LNCAP (cell line): ENCODE results near the gene SERTAD1.

Experiments used
- TF ChIP-seq, protein P1 (sequence below): fragments of 450-650 bp; IDR thresholded peaks from 2 replicates; pipeline ENCODE4 v1.5.1; 2017; ENCODE audit warnings: mild to moderate bottlenecking

The SERTAD1 gene

DNA sequence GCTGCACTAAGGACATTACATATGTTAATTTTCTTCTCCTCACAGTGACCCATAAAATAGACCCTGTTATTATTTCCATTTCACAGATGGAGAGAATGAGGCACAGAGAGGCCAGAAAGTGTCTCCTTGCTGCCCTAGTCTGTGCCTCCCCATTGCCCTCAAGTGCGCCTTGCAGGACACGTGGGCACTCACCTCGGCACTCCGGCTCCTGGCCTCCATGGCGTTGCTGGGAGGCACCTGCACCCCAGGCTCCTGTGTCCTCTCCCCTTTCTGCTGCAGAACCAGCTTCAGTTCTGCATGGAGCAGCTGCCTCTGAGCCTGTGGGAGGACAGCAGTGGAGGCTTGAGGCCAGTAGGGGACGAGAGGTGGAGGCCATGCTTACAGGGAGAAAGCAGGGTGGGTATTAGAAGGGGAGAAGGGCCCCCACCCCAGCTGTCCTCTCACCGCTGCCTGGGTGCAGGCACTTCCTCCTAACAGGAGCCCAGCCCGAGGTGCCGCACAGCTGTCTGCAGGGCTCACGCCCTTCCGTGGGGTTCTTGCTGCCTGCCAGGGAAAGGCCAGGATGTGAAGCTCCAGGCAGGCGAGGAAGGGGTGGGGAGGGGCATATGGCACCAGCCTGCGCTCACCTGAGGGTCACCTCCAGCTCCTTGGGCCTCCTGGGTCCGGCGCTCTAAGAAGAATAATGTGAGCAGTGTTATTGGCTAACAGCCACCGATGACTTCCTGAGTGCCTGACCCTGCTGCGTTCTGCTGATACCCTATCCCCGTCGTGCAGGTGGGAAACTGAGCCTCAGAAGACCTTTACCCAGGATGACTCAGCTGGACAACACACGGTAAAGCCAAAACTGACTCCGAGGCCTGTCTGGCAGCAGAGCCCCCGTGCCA, 17.8 kb downstream of the SERTAD1 start:
- TF ChIP-seq, protein P1, sequence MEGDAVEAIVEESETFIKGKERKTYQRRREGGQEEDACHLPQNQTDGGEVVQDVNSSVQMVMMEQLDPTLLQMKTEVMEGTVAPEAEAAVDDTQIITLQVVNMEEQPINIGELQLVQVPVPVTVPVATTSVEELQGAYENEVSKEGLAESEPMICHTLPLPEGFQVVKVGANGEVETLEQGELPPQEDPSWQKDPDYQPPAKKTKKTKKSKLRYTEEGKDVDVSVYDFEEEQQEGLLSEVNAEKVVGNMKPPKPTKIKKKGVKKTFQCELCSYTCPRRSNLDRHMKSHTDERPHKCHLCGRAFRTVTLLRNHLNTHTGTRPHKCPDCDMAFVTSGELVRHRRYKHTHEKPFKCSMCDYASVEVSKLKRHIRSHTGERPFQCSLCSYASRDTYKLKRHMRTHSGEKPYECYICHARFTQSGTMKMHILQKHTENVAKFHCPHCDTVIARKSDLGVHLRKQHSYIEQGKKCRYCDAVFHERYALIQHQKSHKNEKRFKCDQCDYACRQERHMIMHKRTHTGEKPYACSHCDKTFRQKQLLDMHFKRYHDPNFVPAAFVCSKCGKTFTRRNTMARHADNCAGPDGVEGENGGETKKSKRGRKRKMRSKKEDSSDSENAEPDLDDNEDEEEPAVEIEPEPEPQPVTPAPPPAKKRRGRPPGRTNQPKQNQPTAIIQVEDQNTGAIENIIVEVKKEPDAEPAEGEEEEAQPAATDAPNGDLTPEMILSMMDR: no peak

DNA sequence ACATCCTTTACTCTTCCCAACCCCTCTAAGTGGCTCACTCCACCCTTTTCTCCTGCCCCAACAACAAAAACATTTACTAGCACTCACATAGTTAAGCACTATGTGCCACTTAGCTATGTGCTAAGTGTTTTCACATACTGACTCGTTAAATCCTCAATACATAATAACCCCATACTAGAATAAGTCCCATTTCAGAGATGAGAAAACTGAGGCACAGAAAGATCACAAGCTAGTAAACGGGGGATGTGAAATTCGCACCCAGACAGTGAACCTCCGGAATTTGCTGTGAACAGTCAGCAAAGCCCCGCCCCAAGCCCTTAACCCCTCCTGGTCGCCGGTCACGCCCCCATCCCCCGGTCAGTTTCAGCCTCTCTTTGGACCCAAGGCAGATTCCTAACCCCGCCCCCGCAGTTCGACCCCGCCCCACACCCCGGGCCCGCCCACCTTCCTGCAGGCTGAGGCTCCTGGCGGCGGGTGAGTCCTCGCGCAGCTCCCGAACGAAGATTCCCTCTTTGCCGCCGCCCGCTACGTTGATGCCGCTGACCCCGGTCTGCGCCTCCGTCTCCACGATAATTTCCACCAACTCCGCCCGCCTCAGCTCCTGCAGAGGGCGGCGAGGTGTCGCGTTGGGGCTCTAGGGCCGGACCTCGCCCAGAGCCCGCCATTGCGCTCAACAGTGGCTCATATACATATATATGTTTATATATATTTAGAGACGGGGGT, 22.4 kb downstream of the SERTAD1 start:
- TF ChIP-seq, protein P1: no peak

DNA sequence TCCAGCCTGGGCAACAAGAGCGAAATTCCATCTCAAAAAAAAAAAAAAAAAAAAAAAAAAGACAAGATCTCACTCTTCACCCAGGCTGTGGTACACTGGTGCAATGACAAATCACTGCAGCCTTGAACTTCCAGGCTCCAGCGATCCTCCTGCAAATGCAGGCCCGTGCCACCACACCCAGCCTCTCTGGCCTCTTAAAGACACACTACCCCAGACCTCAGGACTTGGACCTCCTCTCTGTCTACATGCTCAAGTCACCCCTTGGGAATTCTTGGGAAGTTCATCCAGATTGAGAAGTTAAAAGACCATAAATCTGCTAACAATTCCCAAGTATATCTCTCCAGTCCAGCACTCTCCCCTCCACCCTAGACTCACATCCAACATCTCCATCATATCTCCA, 25.2 kb downstream of the SERTAD1 start:
- TF ChIP-seq, protein P1: no peak

DNA sequence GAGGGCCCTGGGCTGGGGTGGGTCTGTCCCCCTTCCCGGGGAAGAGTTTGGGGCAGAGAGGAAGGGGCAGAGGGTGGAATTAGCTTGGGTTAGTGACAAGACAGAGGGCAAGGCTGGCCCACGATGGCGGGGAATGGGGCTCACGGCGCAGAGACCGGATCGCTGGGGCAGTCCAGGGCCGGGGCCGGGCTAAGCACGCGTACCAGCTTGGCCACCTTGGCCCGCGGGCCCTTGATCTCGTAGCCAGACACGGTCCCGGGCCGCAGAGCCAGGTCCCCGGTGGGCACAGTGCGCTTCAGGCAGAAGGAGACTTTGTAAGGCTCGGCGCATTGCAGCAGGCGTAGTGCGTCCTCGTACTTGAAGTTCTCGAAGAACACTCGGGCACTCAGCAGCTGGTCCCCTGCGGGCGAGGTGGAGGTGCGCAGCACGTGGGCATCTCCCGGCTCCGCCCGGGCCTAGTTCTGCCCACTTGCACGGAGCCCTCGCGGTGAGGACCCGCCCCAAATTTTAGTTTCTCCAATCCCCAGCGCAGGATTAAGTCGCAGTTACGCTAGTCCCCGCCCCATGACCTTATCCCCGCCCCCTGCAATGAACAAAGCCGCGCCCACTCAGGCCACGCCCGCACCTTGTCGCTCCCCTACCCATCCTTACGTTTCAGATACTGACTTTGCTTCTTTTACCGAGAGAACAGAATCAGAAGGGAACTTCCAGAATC, 27.2 kb downstream of the SERTAD1 start:
- TF ChIP-seq, protein P1: no peak

DNA sequence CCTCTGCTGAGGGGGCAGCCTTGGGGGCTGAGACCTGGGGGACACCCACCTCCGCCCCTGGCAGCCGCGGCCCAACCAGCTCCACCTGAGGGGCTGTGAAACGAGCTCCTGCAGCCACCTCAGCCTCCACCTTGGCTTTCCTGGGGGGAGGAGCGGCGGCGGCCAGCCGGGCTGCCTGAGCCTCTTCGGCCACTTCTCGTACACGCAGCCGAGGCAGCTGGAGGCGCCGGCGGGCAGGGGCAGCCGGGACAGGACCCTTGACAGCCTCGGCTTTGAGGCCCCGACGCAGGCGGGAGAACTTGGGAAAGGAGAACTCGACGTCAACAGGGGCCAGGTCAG, 28.3 kb downstream of the SERTAD1 start:
- TF ChIP-seq, protein P1: no peak

DNA sequence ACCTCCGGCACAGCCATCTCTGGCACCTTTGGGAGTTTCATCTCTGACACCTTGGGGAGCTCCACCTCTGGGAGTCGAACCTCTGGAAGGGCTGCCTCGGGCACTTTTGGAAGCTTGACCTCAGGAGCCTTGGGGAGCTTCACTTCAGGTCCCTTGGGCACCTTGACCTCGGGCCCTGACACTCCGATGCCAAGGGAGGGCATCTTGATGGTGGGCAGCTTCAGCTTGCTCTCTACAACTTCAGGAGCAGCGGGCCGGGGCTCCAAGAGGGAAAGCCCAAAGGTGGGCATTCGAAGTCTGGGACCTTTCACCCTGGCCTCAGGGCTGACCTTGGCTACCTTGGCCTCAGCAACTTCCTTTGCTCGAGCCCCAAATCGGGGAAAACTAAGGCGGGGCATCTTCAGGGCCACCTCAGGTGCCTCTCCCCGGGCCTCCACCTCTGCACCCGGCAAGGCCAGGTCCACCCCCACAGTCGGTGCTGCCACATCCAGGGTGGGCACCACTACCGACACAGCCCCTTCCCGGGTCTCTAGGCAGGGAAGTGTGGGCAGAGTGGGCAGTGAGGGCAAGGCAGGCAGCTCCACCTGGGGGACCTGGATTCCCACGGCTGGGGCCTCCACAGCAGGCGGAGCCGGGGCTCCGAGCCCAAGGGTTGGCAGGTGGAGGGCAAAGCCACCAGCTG, 28.8 kb downstream of the SERTAD1 start:
- TF ChIP-seq, protein P1: no peak

DNA sequence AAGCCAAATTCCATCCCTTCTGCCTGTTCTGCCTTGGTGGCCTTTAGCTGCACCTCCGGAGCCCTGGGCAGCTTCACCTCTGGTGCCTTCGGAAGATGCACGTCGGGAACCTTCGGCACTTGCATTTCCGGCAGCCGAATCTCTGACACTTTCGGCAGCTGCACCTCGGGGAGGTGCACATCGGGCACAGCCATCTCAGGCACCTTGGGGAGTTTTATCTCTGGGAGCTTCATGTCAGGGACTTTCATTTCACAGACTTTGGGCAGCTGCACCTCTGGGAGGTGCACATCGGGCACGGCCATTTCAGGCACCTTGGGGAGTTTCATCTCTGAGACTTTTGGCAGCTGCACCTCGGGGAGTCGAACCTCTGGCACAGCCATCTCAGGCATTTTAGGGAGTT, 29.8 kb downstream of the SERTAD1 start:
- TF ChIP-seq, protein P1: no peak
